HG02763 (cell line): ENCODE data around the gene SLC25A5.
A peak's percentile ranks its signal among the peaks of the same experiment; 100 is the strongest.
"Not testable (repeated sequence)": the region's sequence is repeated elsewhere in the genome, so short reads cannot be mapped to it uniquely, and the experiment has no call there.

Source experiments
- ATAC-seq: cut with Tn5 transposase; IDR thresholded peaks from one replicate; pipeline ENCODE4 v1.9.1; 2021; ENCODE audit warnings: mild to moderate bottlenecking, moderate library complexity; ENCODE audit not compliant: unreplicated experiment

The SLC25A5 gene

DNA sequence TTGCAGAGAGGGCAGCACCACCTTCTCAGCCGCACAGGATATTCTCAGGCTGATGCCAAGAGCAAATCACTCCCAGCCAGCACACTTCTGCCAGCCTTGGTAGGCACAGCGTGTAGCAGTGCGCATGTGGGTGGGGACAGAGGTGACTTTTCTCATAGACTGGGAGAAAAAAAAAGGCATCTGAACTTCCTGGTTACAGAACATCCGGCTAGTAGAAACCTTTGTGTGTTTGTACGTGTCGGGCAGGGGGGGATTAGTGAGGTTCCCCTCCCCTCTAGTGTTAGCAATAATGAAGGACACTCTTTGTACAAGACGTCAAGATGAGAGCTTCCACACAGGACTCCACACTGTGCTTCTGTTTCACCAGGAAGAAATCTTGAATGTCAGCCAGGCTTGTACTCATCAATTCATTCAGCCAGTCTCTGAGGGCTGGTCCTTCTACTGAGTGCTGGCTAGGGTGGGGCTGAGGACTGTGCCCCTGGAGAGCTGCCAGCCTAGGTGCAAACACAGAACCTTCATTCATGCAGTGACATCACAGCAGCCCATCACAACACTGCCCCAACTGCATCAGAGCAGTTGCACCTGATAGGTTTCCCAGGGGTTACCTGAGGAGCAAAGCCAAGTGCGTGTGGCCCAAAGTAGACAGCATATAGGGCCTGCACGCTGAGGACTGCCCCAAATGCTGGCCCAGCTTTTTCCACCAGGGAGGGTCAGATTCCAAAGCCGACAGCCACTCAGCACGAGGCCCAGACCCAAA, 34.7 kb downstream of the SLC25A5 start:
- ATAC-seq: no peak

DNA sequence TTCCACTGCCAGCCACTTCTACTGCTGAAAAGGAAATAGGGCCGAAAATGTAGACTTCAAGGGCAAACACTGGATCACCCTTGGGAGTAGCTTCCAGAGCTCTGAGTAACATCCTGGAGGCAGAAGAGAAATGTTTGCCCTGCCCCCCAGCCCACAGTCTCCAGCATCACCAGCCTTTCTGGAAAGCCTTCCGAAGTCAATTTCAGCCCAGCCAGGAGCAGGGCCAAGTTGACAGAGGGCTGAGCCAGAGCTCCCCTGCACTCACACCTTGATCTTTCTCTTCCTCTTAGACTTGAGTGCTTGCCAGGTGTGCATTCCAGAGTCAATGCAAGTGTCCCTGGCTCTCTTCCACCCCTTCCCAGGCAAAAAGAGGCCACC, 35.2 kb downstream of the SLC25A5 start:
- no peak for ATAC-seq

DNA sequence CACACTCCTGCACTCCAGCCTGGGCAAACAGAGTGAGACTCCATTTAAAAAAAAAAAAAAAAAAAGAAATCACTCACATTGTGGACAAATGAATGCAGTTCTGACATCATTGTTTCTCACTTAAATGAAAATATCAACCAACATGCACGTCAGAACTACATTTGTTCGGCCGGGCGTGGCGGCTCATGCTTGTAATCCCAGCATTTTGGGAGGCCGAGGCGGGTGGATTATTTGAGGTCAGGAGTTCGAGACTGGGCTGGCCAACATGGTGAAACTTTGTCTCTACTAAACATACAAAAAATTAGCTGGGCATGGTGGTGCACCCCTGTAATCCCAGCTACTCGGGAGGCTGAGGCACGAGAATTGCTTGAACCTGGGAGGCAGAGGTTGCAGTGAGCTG, 36.9 kb downstream of the SLC25A5 start:
- not testable (repeated sequence) for ATAC-seq

DNA sequence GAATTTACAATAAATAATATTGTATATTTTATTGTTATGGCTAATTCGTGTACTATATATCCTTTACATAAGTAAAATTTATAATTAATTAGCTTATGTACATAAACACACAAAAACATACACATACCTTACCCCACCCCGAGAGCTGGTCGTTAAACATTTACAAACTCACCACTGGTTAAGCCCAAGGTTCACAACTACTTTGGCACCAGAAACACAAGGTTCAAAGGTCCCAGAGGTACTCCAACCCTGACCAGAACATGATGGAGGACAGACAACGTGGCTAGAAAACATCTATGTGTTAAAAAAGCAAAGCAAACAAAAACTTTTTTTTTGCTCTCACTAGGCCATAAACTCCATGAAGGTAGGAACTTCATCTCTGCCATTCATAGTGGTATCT, 37.7 kb downstream of the SLC25A5 start:
- ATAC-seq: no peak

DNA sequence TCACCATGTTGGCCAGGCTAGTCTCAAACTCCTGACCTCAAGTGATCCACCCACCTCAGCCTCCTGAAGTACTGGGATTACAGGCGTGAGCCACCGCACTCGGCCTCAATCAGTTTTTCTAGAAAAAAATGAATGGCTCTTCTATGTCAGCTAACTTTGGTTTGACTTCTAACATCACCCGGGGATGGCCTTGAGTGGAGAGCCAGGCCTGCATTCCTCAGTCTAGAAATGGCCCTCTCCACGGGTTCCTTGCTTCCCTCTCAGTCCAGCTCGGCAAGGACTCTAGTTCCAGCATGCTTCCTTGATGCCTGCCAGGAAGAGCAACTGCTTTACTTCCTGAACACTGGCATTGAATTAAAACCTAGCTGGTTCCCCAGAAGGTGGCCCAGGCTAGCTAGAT, 39.0 kb downstream of the SLC25A5 start:
- no peak for ATAC-seq

DNA sequence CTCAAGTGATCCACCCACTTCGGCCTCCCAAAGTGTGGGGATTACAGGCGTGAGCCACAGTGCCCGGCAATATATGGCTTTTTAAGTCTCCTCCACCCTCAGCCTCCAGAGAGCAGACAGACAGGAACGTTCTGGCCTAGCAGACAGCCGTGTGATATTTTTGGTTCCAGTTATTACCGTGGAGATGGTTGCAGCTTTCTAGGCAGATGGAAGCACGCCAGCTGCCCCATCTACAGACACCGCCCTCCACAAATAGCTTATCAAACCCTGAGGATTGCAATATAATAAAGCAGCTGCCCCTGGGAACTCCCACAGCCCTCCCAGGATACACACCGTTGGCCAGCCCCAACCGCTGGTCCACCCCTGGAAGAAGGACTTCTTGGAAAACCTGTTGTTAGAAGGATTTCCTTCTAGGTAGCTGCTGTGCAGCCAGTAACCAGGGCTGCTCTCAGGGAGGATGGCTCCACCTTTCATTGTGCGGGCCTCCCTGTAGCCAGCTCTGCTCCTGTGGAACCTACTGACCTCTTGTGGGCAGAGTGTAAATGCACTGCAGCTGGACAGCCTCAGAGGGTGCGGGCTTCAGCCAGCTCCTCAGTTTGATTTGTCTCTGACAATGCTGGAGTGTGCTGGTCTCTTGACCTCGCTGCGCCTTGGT, 44.0 kb downstream of the SLC25A5 start:
- ATAC-seq: no peak

DNA sequence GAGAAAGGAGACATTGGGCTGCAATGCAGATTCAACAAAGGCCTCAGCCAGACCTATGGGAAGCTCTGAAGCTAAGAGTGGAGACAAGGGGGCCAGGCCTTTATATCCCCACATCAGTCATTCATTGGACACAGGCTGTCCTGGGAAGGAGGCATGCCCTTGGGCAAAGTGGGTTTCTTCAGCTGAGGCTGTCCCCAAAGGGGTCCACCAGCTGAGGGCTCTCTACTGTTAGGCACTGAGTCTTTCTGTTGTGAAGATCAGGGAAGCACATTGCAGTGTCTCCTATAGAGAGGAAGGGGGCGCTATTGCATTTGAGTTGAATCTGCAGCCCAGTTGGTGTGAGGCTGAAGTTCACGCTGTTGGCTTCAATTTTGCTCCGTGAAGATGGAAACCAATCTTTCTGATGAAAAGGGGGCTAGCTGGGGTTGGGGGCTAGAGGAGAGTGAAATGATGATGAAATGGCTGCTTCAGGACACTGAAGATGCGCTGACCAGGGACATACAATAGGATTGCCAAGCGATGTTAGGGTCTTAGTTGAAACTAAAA, 48.0 kb downstream of the SLC25A5 start:
- ATAC-seq: peak; percentile 82

DNA sequence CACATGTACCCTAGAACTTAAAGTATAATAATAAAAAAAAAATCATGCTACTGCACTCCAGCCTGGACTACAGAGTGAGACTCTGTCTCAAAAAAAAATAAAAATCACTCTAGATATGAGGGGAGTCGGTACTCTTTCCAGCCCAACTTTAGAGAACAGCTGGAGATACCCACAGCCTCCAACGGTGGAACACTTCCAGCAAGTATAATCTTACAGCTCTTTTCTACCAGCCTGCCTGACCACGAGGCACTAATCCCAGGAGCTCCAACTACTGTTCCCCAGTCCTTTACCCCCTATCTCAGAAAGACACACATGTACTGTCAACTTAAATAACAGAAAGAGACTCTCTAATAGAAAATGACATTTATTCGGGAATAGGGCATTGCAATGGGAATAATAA, 50.1 kb downstream of the SLC25A5 start:
- ATAC-seq: no peak
